ENCODE data around the gene STON1.
A peak's percentile ranks its signal among the peaks of the same experiment; 100 is the strongest.

STON1 gene, protein sequence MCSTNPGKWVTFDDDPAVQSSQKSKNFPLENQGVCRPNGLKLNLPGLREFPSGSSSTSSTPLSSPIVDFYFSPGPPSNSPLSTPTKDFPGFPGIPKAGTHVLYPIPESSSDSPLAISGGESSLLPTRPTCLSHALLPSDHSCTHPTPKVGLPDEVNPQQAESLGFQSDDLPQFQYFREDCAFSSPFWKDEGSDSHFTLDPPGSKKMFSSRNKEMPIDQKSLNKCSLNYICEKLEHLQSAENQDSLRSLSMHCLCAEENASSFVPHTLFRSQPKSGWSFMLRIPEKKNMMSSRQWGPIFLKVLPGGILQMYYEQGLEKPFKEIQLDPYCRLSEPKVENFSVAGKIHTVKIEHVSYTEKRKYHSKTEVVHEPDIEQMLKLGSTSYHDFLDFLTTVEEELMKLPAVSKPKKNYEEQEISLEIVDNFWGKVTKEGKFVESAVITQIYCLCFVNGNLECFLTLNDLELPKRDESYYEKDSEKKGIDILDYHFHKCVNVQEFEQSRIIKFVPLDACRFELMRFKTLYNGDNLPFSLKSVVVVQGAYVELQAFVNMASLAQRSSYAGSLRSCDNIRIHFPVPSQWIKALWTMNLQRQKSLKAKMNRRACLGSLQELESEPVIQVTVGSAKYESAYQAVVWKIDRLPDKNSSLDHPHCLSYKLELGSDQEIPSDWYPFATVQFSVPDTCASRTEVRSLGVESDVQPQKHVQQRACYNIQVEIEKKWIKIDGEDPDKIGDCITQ

DNA sequence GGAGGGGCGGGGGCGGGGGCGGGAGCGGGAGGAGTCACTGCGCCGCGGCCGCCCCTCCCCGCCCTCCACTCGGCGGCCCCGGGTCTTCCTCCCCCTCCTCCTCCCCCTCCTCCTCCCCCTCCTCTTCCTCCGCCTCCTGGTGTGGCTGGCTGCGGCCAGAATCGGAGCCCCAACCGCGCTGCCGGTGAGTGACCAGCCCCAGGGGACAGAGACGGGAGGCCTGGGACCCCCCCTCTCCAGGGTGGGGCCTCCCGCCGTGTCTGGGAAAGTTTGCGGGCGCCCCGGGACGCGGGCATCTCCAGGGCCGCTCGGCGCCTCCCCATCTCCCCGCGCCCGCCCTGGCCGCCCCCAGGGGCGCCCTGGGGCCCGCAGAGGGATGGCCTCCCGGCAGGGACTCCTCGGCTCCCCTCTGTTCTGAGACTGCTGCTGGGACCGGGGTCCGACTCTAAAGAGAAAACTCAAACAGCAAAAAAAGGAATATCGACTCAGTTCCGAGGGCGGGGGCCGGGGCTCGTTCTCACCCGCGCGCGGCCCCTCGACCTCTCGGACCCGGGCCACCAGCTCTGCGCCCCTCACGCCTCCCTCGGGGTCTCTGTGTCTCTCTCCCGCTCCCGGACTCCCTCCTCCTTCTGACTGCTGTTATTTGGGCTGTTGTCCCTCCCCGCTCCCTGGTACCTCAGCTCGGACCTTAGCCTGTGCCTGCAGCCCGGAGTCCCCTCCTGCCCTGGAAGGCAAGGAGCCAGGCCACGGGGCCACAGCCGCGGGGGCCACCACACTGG, at the start of gene STON1:
Gene STON1, plus strand, starts transcription at position 122 of the 779 bp plus-strand sequence. CDS start 50,480 bp downstream, outside the sequence.
- DNase-seq (ENCODE audit: insufficient read length, low spot score) (peak; percentile 54), FAIRE-seq (no peak)
- TF ChIP-seq POLR2A (IDR thresholded peaks at IDR 0.05; ENCODE audit: low read depth, low read length) = no peak

DNA sequence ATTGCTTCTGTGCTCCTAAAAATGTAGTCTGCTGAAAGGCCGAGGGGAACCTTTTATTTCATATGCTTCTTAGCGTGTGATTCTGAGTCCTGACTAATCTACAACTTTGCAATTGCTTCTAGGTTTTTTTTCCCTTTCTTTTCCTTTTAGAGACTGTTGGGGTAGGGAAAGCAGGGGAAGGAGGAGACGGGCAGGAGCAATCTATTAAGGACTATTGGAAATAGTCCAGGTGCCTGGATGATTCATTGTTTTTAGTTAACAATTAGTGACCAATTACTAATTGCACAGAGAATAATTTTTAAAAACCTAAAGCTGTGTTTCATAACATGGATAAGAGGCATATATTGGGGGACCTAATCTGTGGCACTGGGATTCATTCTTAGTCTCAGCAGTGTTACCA, 49.4 kb upstream of the STON1 start:
- TF ChIP-seq POLR2A (IDR thresholded peaks at IDR 0.05; ENCODE audit: low read depth, low read length) = no peak
- DNase-seq (ENCODE audit: insufficient read length, low spot score) = no peak
- no peak for FAIRE-seq

DNA sequence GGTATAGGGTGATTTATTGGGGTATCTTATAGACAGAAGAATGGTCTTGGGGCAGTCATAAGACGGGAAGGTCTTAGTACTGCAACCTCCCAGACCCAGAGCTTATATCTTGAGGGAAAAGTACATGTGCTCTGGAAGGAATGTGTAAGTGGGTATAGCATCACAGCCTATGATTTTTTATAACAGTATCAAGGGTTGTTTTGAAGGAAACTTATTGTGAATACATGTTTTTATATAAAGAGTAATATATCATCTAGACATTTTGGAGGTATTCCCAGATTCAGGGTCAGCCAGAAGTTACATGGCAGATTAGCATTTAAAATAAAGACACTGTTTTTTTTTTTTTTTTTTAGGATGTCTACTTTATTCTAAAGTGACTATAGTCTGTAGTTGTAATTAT, 47.6 kb upstream of the STON1 start:
- FAIRE-seq (no peak), DNase-seq (ENCODE audit: insufficient read length, low spot score) (no peak)
- no peak for TF ChIP-seq POLR2A (IDR thresholded peaks at IDR 0.05; ENCODE audit: low read depth, low read length)

DNA sequence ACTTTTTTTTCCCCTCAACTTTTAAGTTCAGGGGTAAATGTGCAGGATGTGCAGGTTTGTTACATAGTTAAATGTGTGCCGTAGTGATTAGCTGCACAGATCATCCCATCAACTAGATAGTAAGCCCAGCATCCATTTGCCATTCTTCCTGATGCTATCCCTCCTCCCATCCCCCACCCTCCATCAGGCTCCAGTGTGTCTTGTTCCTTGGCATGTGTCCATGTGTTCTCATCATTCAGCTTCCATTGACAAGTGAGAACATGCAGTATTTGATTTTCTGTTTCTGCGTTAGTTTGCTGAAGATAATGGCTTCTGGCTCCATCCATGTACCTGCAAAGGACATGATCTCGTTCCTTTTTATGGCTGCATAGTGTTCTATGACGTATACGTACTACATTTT, 47.2 kb upstream of the STON1 start:
- TF ChIP-seq POLR2A (IDR thresholded peaks at IDR 0.05; ENCODE audit: low read depth, low read length) = no peak
- no peak for DNase-seq (ENCODE audit: insufficient read length, low spot score)
- FAIRE-seq = no peak

DNA sequence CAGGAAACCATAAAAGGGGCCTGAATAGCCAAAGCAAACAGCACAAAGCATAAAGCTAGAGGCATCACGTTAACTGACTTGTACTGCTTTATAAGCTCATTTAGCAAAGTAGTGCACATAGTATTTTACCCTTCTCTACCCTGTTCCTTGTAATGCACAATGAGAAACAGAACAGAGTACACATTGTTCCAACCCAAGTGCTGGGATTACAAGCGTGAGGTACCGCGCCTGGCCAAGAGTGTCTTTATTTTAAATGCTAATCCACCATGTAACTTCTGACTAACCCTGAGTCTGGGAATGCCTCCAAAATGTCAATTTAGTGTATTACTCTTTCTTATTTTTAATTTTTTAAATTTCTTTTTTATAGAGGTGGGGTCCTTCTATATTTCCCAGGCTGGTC, 46.4 kb upstream of the STON1 start:
- no peak for TF ChIP-seq POLR2A (IDR thresholded peaks at IDR 0.05; ENCODE audit: low read depth, low read length)
- FAIRE-seq = no peak
- DNase-seq (ENCODE audit: insufficient read length, low spot score) = no peak

DNA sequence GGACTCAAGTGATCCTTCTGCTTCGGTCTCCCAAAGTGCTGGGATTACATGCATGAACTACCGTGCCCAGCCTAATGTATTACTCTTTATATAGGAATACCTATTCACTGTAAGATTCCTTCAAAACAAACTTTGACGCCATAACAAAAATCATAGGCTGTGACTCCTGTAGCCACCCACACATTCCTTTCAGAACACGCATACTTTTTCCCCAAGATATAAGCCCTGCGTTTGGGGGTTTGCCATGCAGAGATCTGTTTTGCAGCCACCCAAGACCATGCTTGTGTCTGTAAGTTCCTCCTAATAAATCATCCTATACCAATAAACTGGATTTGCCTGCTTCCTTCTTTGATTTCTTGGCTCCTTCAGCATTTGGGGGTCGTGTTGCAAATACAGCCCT, 46.0 kb upstream of the STON1 start:
- TF ChIP-seq POLR2A (IDR thresholded peaks at IDR 0.05; ENCODE audit: low read depth, low read length) = no peak

DNA sequence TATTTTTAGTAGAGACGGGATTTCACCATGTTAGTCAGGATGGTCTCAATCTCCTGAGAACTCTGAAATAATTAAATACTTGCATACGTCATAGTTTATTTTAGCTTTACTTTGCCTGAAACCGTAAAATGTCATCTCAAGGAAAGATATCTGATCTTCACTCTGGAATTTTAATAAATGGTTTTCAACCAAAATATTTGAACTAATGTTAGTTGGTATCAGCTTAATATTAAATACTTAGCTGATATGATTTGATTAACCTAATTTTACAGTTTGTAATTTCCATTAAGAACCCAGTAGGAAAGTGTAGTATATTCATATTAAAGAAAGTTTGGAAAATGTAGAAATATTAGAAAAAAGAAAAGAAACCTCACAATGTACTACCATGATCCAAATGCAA, 41.4 kb upstream of the STON1 start:
- TF ChIP-seq POLR2A (IDR thresholded peaks at IDR 0.05; ENCODE audit: low read depth, low read length) = no peak
- no peak for FAIRE-seq
- no peak for DNase-seq (ENCODE audit: insufficient read length, low spot score)

More for the DNA sequence above, 46.0 kb upstream of the STON1 start:
- FAIRE-seq (no peak), DNase-seq (ENCODE audit: insufficient read length, low spot score) (no peak)

DNA sequence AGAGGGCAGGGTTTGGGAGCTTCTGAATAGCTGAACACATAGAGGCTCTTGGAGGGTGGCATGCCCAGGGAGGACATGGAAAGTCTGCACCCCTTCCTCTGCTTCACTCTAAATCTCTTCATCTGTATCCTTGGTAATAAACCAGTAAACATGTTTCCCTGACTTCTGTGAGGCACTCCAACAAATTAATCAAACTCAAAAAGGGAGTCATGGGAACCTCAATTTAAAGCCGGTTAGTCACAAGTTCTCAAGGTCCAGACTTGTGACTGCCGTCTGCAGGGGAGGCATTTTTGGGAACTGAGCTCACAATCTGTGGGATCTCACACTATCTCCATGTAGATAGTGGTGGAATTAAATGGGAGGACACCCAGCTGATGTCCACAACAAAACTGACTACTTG, 33.1 kb upstream of the STON1 start:
- peak; percentile 61 for FAIRE-seq
- no peak for DNase-seq (ENCODE audit: insufficient read length, low spot score)
- TF ChIP-seq POLR2A (IDR thresholded peaks at IDR 0.05; ENCODE audit: low read depth, low read length) = no peak

DNA sequence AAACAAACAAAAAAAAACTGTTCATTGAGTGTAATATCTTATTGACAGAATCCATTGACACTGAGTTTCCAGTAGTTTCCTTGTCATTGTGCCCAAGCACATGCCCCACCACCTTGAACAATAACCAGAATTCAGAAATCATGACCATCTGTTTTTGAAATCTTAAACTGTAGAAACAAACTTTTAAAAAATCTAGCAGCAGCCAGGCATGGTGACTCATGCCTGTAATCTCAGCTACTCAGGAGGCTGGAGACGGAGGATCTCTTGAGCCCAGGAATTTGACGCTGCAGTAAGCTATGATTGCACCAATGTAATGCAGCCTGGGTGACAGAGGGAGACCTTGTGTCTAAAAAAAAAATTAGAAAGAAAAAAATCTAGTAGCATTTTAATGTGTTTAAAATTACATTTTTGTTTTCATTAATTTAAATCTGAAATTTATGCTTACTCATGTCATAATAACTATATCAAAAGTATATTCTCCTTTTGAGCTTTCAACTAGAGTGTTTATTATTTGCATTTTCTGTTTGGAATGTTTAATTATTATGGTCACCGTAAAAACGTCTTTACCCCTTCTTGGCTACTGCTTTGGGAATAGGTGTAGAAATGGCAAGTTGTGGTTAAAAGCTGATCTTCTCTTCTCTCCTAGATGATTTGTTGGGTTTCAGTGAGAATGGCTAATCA, 25.2 kb upstream of the STON1 start:
- peak; percentile 48 for FAIRE-seq
- DNase-seq (ENCODE audit: insufficient read length, low spot score) = no peak
- no peak for TF ChIP-seq POLR2A (IDR thresholded peaks at IDR 0.05; ENCODE audit: low read depth, low read length)

DNA sequence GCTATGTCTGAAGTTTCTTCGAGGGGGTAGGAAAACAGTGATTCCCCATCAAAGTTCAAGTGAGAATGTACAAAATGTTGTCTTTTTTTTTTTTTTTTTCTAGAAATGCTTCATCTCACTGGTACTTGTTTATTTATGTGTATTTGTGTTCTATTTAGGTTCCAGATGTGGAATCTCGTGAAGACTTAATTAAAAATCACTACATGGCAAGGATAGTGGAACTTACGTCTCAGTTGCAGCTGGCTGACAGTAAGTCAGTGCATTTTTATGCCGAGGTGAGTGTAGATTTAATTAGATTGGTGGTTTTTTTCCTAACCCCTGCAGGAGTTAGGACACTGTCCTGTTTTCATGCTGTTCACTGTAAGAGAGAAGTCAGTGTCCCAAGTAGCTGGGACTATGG, 22.8 kb upstream of the STON1 start:
- no peak for DNase-seq (ENCODE audit: insufficient read length, low spot score)
- no peak for TF ChIP-seq POLR2A (IDR thresholded peaks at IDR 0.05; ENCODE audit: low read depth, low read length)
- no peak for FAIRE-seq

DNA sequence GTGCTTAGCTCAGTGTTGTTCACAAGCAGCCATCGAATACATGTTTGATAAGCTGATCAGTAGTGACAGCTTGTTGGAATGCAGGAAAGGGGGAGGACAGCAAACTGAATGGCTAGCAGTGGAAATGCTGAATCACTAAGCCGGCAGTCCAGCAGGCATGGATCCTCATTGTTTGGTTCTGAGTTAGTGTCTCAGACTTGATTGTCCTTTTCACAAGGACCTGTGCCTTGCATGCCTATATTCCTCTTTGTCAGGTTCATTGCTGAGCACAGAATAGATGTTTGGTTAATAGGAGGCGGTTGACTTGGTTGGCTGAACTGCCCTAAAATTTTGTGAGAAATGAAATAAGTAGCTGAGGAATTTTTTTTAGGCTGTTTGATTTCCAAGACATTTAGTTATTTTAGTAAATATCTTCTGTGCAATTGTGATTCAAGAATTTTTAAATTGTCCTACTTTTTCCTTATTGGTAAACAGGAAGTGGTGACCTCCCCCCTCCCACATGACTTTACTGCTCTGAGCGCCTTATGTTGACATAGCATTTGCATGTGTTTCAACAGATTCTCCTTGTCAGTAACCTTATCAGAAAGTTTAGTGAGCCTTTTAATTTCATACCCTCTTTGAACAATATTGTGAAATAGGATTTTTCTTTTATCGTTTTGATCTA, 21.4 kb upstream of the STON1 start:
- TF ChIP-seq POLR2A (IDR thresholded peaks at IDR 0.05; ENCODE audit: low read depth, low read length) = no peak
- DNase-seq (ENCODE audit: insufficient read length, low spot score) (no peak), FAIRE-seq (peak; percentile 80)

DNA sequence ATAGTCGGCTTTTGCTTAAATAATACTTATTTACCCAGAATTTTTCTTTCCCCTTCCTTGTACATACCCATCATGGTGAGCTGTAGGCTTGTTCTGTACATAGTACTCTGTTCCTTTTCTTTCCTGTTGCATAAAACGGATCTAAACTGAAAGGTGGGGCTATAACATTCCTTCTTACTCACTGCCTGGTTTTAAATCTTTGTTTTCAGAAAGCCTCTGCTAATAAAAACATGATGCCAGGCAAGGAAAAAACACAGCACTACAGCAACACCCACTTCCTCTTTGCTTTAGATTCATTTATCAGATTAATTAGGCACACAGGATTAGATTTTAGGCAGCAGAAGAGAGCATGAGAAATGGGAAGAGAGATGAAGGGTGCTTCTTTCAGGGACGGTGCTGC, 19.6 kb upstream of the STON1 start:
- DNase-seq (ENCODE audit: insufficient read length, low spot score) (no peak), FAIRE-seq (no peak)
- no peak for TF ChIP-seq POLR2A (IDR thresholded peaks at IDR 0.05; ENCODE audit: low read depth, low read length)

DNA sequence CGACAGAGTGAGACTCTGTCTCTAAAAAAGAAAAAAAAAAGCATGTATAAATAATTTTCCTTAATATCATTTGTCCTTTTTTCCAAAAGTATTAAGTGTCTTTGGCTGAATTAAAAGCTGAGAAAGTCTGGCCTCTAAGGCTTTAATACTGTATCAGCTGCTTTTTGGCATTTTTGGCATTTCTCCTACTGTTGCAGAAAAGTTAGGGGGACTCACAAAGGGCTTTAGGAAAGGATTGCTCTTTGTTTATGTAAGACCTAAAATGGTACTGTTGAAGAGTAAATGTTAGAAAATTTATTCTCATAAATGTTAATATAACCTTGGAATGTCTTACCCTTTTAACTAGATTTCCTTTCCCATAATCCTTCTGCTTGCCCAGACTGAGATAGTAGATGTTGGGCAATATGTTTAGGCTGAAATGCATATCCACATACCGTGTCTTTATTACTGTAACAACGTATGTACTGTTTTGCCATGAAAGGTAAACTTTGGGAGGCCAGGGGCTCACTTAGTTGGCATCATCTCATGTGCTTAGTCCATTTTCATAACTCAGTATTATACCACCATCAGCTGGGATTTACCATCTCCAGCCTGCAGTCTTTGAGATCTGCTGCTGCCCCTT, 18.0 kb upstream of the STON1 start:
- no peak for DNase-seq (ENCODE audit: insufficient read length, low spot score)
- TF ChIP-seq POLR2A (IDR thresholded peaks at IDR 0.05; ENCODE audit: low read depth, low read length) = no peak
- no peak for FAIRE-seq
